B cell (primary cell): ENCODE data around the gene CCDC57. TPM values are rescaled to one million over a fixed set of nuclear protein-coding genes. Genes with fewer than 3 reads are reported as not detected.

Source experiments
- ATAC-seq: fragments of 200-7000 bp; cut with Tn5 transposase; one replicate; pipeline ENCODE4 v1.10.0; 2021; ENCODE audit warnings: low read depth, mild to moderate bottlenecking, moderate number of reproducible peaks, moderate library complexity
- CTCF ChIA-PET: fragments of 350-600 bp; sonication (Branson Sonifier 250); formaldehyde crosslinking; loops from one replicate; lab custom pipeline; 2021; ENCODE audit warnings: antibody characterized with exemption, inconsistent platforms; lab: Charles Lee
- POLR2A ChIA-PET: fragments of 350-600 bp; sonication (Branson Sonifier 250); formaldehyde crosslinking; loops from one replicate; lab custom pipeline; 2021; ENCODE audit warnings: antibody characterized with exemption; lab: Charles Lee
- DNase-seq: peaks from one replicate; pipeline ENCODE4 v3.0.0; 2013
- H2AFZ ChIP-seq: 2 replicates; pipeline ENCODE4 v1.6.1; 2012; ENCODE audit warnings: mild to moderate bottlenecking, low read depth, low read length; ENCODE audit not compliant: insufficient read depth, poor library complexity, severe bottlenecking
- H3K27ac ChIP-seq, 2 donors: 1 replicate in 1 of 2; 2 replicates in 1 of 2; pipeline ENCODE4 v1.5.1; 2012 to 2013; ENCODE audit warnings: low read length in 2 of 2, mild to moderate bottlenecking in 2 of 2, moderate library complexity in 1 of 2
- H3K27me3 ChIP-seq, 4 experiments: fragments of 200-600 bp in 1 of 4; sonication (generic) in 1 of 4; replicated peaks in 1 of 4; 1 replicate in 2 of 4; 2 replicates in 2 of 4; pipeline versions ENCODE4 v1.6.1 to v1.7.0; 2013 to 2016; ENCODE audit warnings: low read length in 3 of 4, mild to moderate bottlenecking in 2 of 4, mixed read lengths in 1 of 4, moderate library complexity in 1 of 4; ENCODE audit not compliant: insufficient read depth in 4 of 4, control insufficient read depth in 3 of 4; ENCODE audit errors: control extremely low read depth in 1 of 4
- H3K36me3 ChIP-seq, 2 experiments: replicated peaks in 1 of 2; 1 replicate in 1 of 2; 2 replicates in 1 of 2; pipeline versions ENCODE4 v1.6.1 to v1.7.1; 2013; ENCODE audit warnings: low read length in 1 of 2; ENCODE audit not compliant: insufficient read depth in 2 of 2, control insufficient read depth in 1 of 2; ENCODE audit errors: control extremely low read depth in 1 of 2, extremely low read depth in 1 of 2
- H3K4me1 ChIP-seq, 2 donors: fragments of 200-600 bp in 1 of 2; sonication (generic) in 1 of 2; 1 replicate in 1 of 2; 2 replicates in 1 of 2; pipeline versions ENCODE4 v1.5.1 to v1.6.1; 2013 to 2017; ENCODE audit warnings: low read length in 2 of 2; ENCODE audit not compliant: control insufficient read depth in 2 of 2, insufficient read depth in 2 of 2
- H3K4me2 ChIP-seq: replicated peaks from 2 replicates; pipeline ENCODE3; 2012; ENCODE audit warnings: mild to moderate bottlenecking, low read depth, low read length; ENCODE audit not compliant: poor library complexity, severe bottlenecking
- H3K4me3 ChIP-seq, 5 experiments: fragments of 200-600 bp in 1 of 5; sonication (generic) in 1 of 5; 1 replicate in 3 of 5; 2 replicates in 2 of 5; pipeline versions ENCODE4 v1.5.1 to v1.7.0; 2011 to 2016; ENCODE audit warnings: low read length in 4 of 5, mild to moderate bottlenecking in 4 of 5, low read depth in 2 of 5, control low read depth in 1 of 5, moderate library complexity in 1 of 5; ENCODE audit not compliant: insufficient read depth in 1 of 5; ENCODE audit errors: control extremely low read depth in 1 of 5, extremely low read depth in 1 of 5
- H3K79me2 ChIP-seq: fragments of 200-600 bp; sonication (generic); one replicate; pipeline ENCODE4 v1.6.0; 2016; ENCODE audit warnings: low read length; ENCODE audit not compliant: control insufficient read depth, insufficient read depth
- H3K9ac ChIP-seq: fragments of 200-600 bp; sonication (generic); 2 replicates; pipeline ENCODE4 v1.6.1; 2017; ENCODE audit warnings: mild to moderate bottlenecking, low read length, moderate library complexity
- H3K9me3 ChIP-seq, 3 donors: one replicate each; pipeline versions ENCODE4 v1.6.1 to v1.7.1; 2013; ENCODE audit warnings: low read length in 2 of 3; ENCODE audit not compliant: control insufficient read depth in 2 of 3, insufficient read depth in 1 of 3; ENCODE audit errors: control extremely low read depth in 1 of 3
- H4K20me1 ChIP-seq: 2 replicates; pipeline ENCODE4 v1.6.0; 2012; ENCODE audit warnings: mild to moderate bottlenecking, low read length; ENCODE audit not compliant: insufficient read depth, control insufficient read depth, poor library complexity, severe bottlenecking
- H3K27ac Mint-ChIP-seq: one replicate; pipeline ENCODE4 v1.8.0; 2021; ENCODE audit warnings: mixed read lengths
- H3K27me3 Mint-ChIP-seq: one replicate; pipeline ENCODE4 v1.8.0; 2021; ENCODE audit warnings: mixed read lengths
- H3K4me1 Mint-ChIP-seq: one replicate; pipeline ENCODE4 v1.8.0; 2021; ENCODE audit warnings: mixed read lengths
- H3K4me3 Mint-ChIP-seq: one replicate; pipeline ENCODE4 v1.8.0; 2021; ENCODE audit warnings: mixed read lengths
- H3K9me3 Mint-ChIP-seq: one replicate; pipeline ENCODE4 v1.8.0; 2022; ENCODE audit warnings: mixed read lengths; ENCODE audit not compliant: insufficient read depth
- CTCF ChIP-seq: fragments of 200-600 bp; IDR thresholded peaks from one replicate; pipeline ENCODE4 v1.8.0; 2022; ENCODE audit warnings: antibody characterized with exemption, mild to moderate bottlenecking
- EZH2 ChIP-seq: IDR thresholded peaks from 2 replicates; pipeline ENCODE4 v1.6.1; 2012; ENCODE audit warnings: borderline replicate concordance, low read depth, mild to moderate bottlenecking, moderate library complexity, low read length; ENCODE audit not compliant: insufficient read depth, poor library complexity, severe bottlenecking
- WGBS: methylation state at CpG from one replicate; pipeline ENCODE4 v1.1.5; 2013; ENCODE audit warnings: missing lambda C conversion rate; ENCODE audit not compliant: insufficient coverage; 5-methylcytosine and 5-hydroxymethylcytosine counted together
- intact Hi-C: fragments of 100-400 bp; cut with micrococcal nuclease; formaldehyde crosslinking; loops from one replicate; pipeline ENCODE4 v1.10.0; 2022
- polyA plus RNA-seq: library from polyadenylated mRNA; depleted of rRNA; stranded (reverse); fragments of >200 nt; gene quantifications from 2 replicates; pipeline ENCODE4 v1.2.3, GENCODE V29; 2012
- total RNA-seq, 2 donors: library from RNA; stranded (reverse); fragments of 120-200 nt in 1 of 2; gene quantifications; 1 replicate in 1 of 2; 2 replicates in 1 of 2; pipeline versions ENCODE4 v1.2.3 to v1.2.4, GENCODE V29; 2013 to 2022

Gene CCDC57
- total and polyA plus RNA-seq, 2 donors (not counting 1 experiment from before 2014, with no cell fraction given): 49.7 to 67.2 TPM

- Histone ChIP-seq H3K9ac (no peak overlapping the region), H3K79me2 (no peaks in the 10 kb centered on the region), H3K4me1 (no peaks in the 10 kb centered on the region), H3K27me3 (no peaks in the 10 kb centered on the region), H3K4me3 (no peak overlapping the region), H3K27ac (no peak overlapping the region), H3K4me2 (no peak overlapping the region), H2AFZ (no peak overlapping the region), H3K36me3 (no peaks in the 10 kb centered on the region), H3K9me3 (no peaks in the 10 kb centered on the region), H4K20me1 (no peaks in the 10 kb centered on the region)
- Mint-ChIP-seq H3K27ac (no peak overlapping the region), H3K4me3 (no peak overlapping the region), H3K27me3 (no peaks in the 10 kb centered on the region), H3K9me3 (no peaks in the 10 kb centered on the region), H3K4me1 (no peaks in the 10 kb centered on the region)
- 73% methylated on average over 5 of the region's 5 CpGs for WGBS
- DNase-seq (no peak), ATAC-seq (no peak)
- TF ChIP-seq EZH2: no peak
- TF ChIP-seq CTCF: no peak
- intact Hi-C loops: no loop called here
- ChIA-PET POLR2A (no interaction called here), CTCF (no interaction called here)
Measured at GRCh38 chr17:82160075-82160474, 52.6 kb downstream of the CCDC57 start.

- Histone ChIP-seq H3K27me3 (no peaks in the 10 kb centered on the region), H3K4me1 (peaks cover 0 to 2% of the 10 kb centered on the region in 2 donors), H3K4me2 (no peak overlapping the region), H3K9ac (no peak overlapping the region), H3K27ac (no peak overlapping the region), H3K79me2 (no peaks in the 10 kb centered on the region), H4K20me1 (peaks cover 4% of the 10 kb centered on the region), H3K36me3 (no peaks in the 10 kb centered on the region), H3K9me3 (no peaks in the 10 kb centered on the region), H2AFZ (no peak overlapping the region), H3K4me3 (no peak overlapping the region)
- Mint-ChIP-seq H3K9me3 (no peaks in the 10 kb centered on the region), H3K4me1 (no peaks in the 10 kb centered on the region), H3K27ac (no peak overlapping the region), H3K4me3 (no peak overlapping the region), H3K27me3 (no peaks in the 10 kb centered on the region)
- WGBS: 78% methylated on average over 9 of the region's 10 CpGs
- DNase-seq: no peak
- TF ChIP-seq EZH2: no peak
- no peak for TF ChIP-seq CTCF
- CTCF ChIA-PET: interaction anchor here (0.8 kb wide), 1 partner anchor 129 kb away, joined by 3 read pairs; no protein-coding TSS in a partner anchor
- no peak for ATAC-seq
- intact Hi-C loops: no loop called here
- POLR2A ChIA-PET: no interaction called here
Measured at GRCh38 chr17:82158825-82159224, 53.8 kb downstream of the CCDC57 start.
